ENCODE measurements around the gene CACNB2.
A peak's percentile ranks its signal among the peaks of the same experiment; 100 is the strongest.
"Not testable (repeated sequence)": the region's sequence is repeated elsewhere in the genome, so short reads cannot be mapped to it uniquely, and the experiment has no call there.

CACNB2 gene

GRCh38 chr10:18164748-18165361, 24.6 kb downstream of the CACNB2 start:
- Histone ChIP-seq H3K9me3 (no peaks in the 10 kb centered on the region), H3K4me3 (no peak overlapping the region), H3K27ac (no peak overlapping the region), H3K27me3 (no peaks in the 10 kb centered on the region), H3K4me1 (peaks cover 0 to 14% (median 2%) of the 10 kb centered on the region in 4 donors), H3K36me3 (no peaks in the 10 kb centered on the region)
- intact Hi-C loops (cut with DNase I; ENCODE audit: low total_unique reads), result no loop called here
- no peak for TF ChIP-seq CTCF (IDR thresholded peaks at IDR 0.05)
- DNase-seq, result no peak

- Histone ChIP-seq H3K36me3 (no peaks in the 10 kb centered on the region), H3K27ac (peak overlapping the region; percentile 60 to 77), H3K4me1 (peaks cover 0 to 34% (median 15%) of the 10 kb centered on the region in 4 donors), H3K27me3 (no peaks in the 10 kb centered on the region), H3K9me3 (no peaks in the 10 kb centered on the region), H3K4me3 (peak overlapping the region; percentile 28 to 32)
- DNase-seq, result no peak
- intact Hi-C loops (cut with DNase I; ENCODE audit: low total_unique reads), result no loop called here
- TF ChIP-seq CTCF (IDR thresholded peaks at IDR 0.05), result no peak
Observed at GRCh38 chr10:18178854-18179483, 38.7 kb downstream of the CACNB2 start.

DNA sequence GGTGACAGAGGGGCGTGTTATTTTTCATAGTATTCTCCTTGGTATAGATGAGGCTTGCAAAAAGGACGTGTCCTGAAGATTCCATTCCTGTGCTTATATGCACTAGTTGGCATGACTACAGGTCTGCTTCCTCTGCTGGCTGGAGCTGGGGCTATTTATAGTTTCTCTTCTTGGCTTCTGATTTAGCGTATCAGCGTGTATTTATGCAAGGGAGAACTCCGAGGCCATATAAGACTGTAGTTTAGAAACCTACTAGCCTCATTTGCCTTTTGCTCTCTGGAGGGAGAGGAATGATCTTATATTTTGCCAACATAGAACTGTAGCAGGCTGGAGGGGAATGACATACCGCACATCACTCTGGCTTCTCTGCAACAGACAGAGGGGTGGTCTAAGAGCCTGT, 39.7 kb downstream of the CACNB2 start:
- peak overlapping the region; percentile 28 to 32 for H3K4me3 ChIP-seq
- intact Hi-C loops (cut with DNase I; ENCODE audit: low total_unique reads), result no loop called here

DNA sequence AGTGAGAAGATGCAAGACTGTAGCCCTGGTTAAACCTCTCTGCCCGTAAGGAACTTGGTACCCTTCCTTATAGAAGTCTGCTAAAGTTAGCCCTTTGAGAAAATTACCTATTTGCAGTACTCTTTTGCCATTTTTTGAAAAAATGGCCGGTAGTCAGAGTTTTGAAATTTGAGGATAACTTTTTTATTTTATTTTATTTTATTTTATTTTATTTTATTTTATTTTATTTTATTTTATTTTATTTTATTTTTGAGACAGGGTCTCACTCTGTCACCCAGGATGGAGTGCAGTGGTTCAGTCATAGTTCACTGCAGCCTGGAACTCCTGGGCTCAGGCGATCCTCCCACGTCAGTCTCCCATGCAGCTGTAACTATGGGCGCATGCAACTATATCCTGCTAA, 41.2 kb downstream of the CACNB2 start:
- H3K9me3 ChIP-seq; H3K36me3 ChIP-seq; H3K27me3 ChIP-seq; H3K27ac ChIP-seq; H3K4me3 ChIP-seq; intact Hi-C loops (cut with DNase I; ENCODE audit: low total_unique reads); DNase-seq: not testable (repeated sequence)
- peaks cover 0 to 51% (median 17%) of the 10 kb centered on the region in 4 donors for H3K4me1 ChIP-seq

More for the DNA sequence above, 39.7 kb downstream of the CACNB2 start:
- peak overlapping the region; percentile 60 to 77 for H3K27ac ChIP-seq
- DNase-seq, result peak in 1 of 2 donors; percentile 73
- peaks cover 0 to 38% (median 15%) of the 10 kb centered on the region in 4 donors for H3K4me1 ChIP-seq
- no peaks in the 10 kb centered on the region for H3K9me3 ChIP-seq
- H3K27me3 ChIP-seq, result no peaks in the 10 kb centered on the region
- H3K36me3 ChIP-seq, result no peaks in the 10 kb centered on the region
- TF ChIP-seq CTCF (IDR thresholded peaks at IDR 0.05), result no peak

GRCh38 chr10:18185621-18186020, 45.4 kb downstream of the CACNB2 start:
- Histone ChIP-seq H3K36me3 (no peaks in the 10 kb centered on the region), H3K4me1 (peaks cover 0 to 23% (median 3%) of the 10 kb centered on the region in 4 donors), H3K27ac (peak overlapping the region; percentile 31 to 58), H3K4me3 (no peak overlapping the region), H3K27me3 (no peaks in the 10 kb centered on the region), H3K9me3 (no peaks in the 10 kb centered on the region)
- intact Hi-C loops (cut with DNase I; ENCODE audit: low total_unique reads), result no loop called here
- no peak for TF ChIP-seq CTCF (IDR thresholded peaks at IDR 0.05)
- DNase-seq, result no peak

GRCh38 chr10:18190840-18191239, 50.6 kb downstream of the CACNB2 start:
- Histone ChIP-seq H3K27me3 (no peaks in the 10 kb centered on the region), H3K36me3 (no peaks in the 10 kb centered on the region), H3K4me3 (no peak overlapping the region), H3K27ac (no peak overlapping the region), H3K9me3 (no peaks in the 10 kb centered on the region), H3K4me1 (peaks cover 0 to 20% (median 9%) of the 10 kb centered on the region in 4 donors)
- TF ChIP-seq CTCF (IDR thresholded peaks at IDR 0.05), result no peak
- intact Hi-C loops (cut with DNase I; ENCODE audit: low total_unique reads), result no loop called here
- no peak for DNase-seq
